GM06990 (cell line): Measurements from ENCODE around the gene FREY1.

Source experiments
- DNase-seq: peaks from one replicate; pipeline ENCODE4 v3.0.0-alpha.2; 2011; ENCODE audit not compliant: insufficient read length; ENCODE audit errors: extremely low read depth
- H3K27me3 ChIP-seq: replicated peaks from 2 replicates; pipeline ENCODE4 v1.6.0; 2011; ENCODE audit warnings: low read length; ENCODE audit not compliant: control insufficient read depth, insufficient read depth
- H3K36me3 ChIP-seq: 2 replicates; pipeline ENCODE4 v1.5.1; 2011; ENCODE audit warnings: low read length; ENCODE audit not compliant: control insufficient read depth, insufficient read depth
- H3K4me3 ChIP-seq: replicated peaks from 2 replicates; pipeline ENCODE4 v1.5.1; 2011; ENCODE audit warnings: low read depth, mild to moderate bottlenecking, control low read depth, low read length
- CTCF ChIP-seq: IDR thresholded peaks from 2 replicates; pipeline ENCODE4 v1.5.1; 2011; ENCODE audit warnings: low read length, control low read depth, mild to moderate bottlenecking, inconsistent platforms; ENCODE audit not compliant: insufficient read depth, poor library complexity, severe bottlenecking

FREY1 gene

GRCh38 chr11:45877845-45878244 lies 29.2 kb downstream of the FREY1 start:
- Histone ChIP-seq H3K4me3 (no peak overlapping the region), H3K36me3 (peaks cover 26% of the 10 kb centered on the region), H3K27me3 (no peaks in the 10 kb centered on the region)
- DNase-seq = no peak
- TF ChIP-seq CTCF = no peak

- Histone ChIP-seq H3K27me3 (no peaks in the 10 kb centered on the region), H3K36me3 (peaks cover 27% of the 10 kb centered on the region), H3K4me3 (no peak overlapping the region)
- no peak for TF ChIP-seq CTCF
- no peak for DNase-seq
These were observed 29.9 kb downstream of the FREY1 start for GRCh38 chr11:45877221-45877620.

- TF ChIP-seq CTCF = no peak
- Histone ChIP-seq H3K27me3 (no peaks in the 10 kb centered on the region), H3K36me3 (peaks cover 33% of the 10 kb centered on the region), H3K4me3 (no peak overlapping the region)
- no peak for DNase-seq
These were observed 30.7 kb downstream of the FREY1 start for GRCh38 chr11:45876401-45876800.

- Histone ChIP-seq H3K36me3 (peaks cover 47% of the 10 kb centered on the region), H3K27me3 (no peaks in the 10 kb centered on the region), H3K4me3 (no peak overlapping the region)
- DNase-seq = no peak
- peak; percentile 60 for TF ChIP-seq CTCF
These were observed 34.3 kb downstream of the FREY1 start for GRCh38 chr11:45872651-45873356.

- no peaks in the 10 kb centered on the region for H3K27me3 ChIP-seq
- no peak for DNase-seq
- TF ChIP-seq CTCF = no peak
- peaks cover 43% of the 10 kb centered on the region for H3K36me3 ChIP-seq
- H3K4me3 ChIP-seq = no peak overlapping the region
These were observed 35.4 kb downstream of the FREY1 start for GRCh38 chr11:45871638-45872037.

- no peaks in the 10 kb centered on the region for H3K27me3 ChIP-seq
- no peak for DNase-seq
- H3K4me3 ChIP-seq = no peak overlapping the region
- H3K36me3 ChIP-seq = peaks cover 44% of the 10 kb centered on the region
- TF ChIP-seq CTCF = no peak
These were observed 36.4 kb downstream of the FREY1 start for GRCh38 chr11:45870706-45871105.
